DND-41 (cell line): Measurements from ENCODE around the gene NOP10.
"Not testable (repeated sequence)": the region's sequence is repeated elsewhere in the genome, so short reads cannot be mapped to it uniquely, and the experiment has no call there.

Experiments used
- EZH2 ChIP-seq: IDR thresholded peaks from 3 replicates; pipeline ENCODE4 v1.6.1; 2012; ENCODE audit warnings: borderline replicate concordance, low read depth, mild to moderate bottlenecking, moderate library complexity, low read length, inconsistent platforms; ENCODE audit not compliant: severe bottlenecking
- TF ChIP-seq, protein P1 (sequence below): IDR thresholded peaks from 2 replicates; pipeline ENCODE4 v1.5.1; 2012; ENCODE audit warnings: borderline replicate concordance, low read length, moderate library complexity, mild to moderate bottlenecking; ENCODE audit not compliant: poor library complexity, severe bottlenecking; ENCODE audit errors: extremely low read depth

DNA sequence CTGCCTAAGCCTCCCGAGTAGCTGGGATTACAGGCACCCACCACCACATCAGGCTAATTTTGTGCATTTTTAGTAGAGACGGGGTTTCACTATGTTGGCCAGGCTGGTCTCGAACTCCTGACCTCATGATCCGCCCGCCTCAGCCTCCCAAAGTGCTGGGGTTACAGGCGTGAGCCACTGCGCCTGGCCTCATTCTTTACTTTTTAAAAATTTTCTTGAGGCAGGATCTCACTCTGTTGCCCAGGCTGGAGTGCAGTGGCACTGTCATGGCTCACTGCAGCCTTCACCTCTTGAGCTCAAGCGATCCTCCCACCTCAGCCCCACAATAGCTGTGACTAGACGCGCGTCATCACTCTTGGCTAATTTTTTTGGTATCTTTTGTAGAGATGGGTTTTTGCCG is 10.1 kb upstream of the NOP10 start:
- TF ChIP-seq, protein P1, sequence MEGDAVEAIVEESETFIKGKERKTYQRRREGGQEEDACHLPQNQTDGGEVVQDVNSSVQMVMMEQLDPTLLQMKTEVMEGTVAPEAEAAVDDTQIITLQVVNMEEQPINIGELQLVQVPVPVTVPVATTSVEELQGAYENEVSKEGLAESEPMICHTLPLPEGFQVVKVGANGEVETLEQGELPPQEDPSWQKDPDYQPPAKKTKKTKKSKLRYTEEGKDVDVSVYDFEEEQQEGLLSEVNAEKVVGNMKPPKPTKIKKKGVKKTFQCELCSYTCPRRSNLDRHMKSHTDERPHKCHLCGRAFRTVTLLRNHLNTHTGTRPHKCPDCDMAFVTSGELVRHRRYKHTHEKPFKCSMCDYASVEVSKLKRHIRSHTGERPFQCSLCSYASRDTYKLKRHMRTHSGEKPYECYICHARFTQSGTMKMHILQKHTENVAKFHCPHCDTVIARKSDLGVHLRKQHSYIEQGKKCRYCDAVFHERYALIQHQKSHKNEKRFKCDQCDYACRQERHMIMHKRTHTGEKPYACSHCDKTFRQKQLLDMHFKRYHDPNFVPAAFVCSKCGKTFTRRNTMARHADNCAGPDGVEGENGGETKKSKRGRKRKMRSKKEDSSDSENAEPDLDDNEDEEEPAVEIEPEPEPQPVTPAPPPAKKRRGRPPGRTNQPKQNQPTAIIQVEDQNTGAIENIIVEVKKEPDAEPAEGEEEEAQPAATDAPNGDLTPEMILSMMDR: not testable (repeated sequence)
- not testable (repeated sequence) for TF ChIP-seq EZH2
